HG02938 (cell line): ENCODE measurements around the gene ARHGEF39.
"Not testable (repeated sequence)": the region's sequence is repeated elsewhere in the genome, so short reads cannot be mapped to it uniquely, and the experiment has no call there.

Source experiments
- ATAC-seq: cut with Tn5 transposase; IDR thresholded peaks from one replicate; pipeline ENCODE4 v1.9.1; 2021; ENCODE audit warnings: mild to moderate bottlenecking, moderate library complexity; ENCODE audit not compliant: unreplicated experiment

The ARHGEF39 gene

DNA sequence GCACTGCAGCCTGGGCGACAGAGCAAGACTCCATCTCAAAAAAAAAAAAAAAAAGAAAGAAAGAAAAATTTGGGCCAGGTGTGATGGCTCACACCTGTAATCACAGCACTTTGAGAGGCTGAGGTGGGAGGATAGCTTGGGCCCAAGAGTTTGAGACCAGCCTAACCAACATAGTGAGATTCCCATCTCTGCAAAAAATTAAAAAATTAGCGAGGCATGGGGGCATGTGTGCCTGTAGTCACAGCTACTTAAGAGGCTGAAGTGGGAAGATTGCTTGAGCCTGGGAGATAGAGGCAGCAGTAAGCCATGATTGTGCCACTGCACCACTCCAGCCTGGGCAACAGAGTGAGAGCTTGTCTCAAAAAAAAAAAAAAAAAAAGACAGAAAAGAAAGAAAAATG lies 11.4 kb downstream of the ARHGEF39 start:
- ATAC-seq = no peak

DNA sequence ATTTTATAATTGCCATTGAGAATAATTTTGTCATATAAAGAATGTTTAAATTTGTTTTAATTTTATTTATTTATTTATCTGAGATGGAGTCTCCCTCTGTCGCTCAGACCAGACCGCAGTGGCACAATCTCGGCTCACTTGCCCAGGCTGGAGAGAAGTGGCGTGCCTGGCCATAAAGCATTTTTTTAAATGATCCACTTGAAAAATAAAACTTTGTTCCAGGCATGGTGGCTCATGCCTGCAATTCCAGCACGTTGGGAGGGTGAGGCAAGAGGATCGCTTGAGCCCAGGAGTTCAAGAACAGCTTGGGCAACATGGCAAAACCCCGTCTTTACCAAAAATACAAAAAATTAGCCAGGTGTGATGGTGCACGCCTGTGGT lies 12.2 kb downstream of the ARHGEF39 start:
- no peak for ATAC-seq

DNA sequence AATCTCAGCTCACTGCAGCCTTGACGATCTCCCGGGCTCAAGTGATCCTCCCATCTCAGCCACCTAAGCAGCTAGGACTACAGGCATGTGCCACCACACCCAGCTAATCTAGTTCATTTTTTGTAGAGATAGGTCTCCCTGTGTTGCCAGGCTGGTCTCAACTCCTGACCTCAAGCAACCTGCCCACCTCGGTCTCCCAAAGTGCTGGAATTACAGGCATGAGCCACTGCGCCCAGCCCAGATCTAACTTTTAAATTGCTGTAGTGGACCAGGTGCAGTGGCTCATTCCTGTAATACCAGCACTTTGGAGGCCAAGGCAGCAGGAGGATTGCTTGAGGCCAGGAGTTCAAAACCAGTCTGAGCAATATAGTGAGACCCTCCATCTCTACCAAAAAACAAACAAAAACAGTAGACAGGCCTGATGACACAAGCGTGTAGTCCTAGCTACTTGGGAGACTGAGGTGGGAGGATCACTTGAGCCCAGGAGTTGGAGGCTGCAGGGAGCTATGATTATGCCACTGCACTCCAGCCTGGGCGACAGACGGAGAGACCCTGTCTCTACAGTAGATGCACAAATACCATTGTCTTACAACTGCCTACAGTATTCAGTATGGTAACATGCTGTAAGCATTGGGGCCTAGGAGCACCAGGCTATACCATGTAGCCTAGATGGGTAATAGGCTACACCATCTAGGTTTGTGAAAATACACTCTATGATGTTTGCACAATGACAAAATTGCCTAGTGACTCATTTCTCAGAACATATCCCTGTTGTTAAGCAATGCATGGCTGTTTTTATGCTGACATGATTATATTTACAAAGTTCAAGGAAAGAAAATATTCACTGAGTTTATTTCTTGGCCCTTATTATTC lies 12.8 kb downstream of the ARHGEF39 start:
- ATAC-seq = no peak

DNA sequence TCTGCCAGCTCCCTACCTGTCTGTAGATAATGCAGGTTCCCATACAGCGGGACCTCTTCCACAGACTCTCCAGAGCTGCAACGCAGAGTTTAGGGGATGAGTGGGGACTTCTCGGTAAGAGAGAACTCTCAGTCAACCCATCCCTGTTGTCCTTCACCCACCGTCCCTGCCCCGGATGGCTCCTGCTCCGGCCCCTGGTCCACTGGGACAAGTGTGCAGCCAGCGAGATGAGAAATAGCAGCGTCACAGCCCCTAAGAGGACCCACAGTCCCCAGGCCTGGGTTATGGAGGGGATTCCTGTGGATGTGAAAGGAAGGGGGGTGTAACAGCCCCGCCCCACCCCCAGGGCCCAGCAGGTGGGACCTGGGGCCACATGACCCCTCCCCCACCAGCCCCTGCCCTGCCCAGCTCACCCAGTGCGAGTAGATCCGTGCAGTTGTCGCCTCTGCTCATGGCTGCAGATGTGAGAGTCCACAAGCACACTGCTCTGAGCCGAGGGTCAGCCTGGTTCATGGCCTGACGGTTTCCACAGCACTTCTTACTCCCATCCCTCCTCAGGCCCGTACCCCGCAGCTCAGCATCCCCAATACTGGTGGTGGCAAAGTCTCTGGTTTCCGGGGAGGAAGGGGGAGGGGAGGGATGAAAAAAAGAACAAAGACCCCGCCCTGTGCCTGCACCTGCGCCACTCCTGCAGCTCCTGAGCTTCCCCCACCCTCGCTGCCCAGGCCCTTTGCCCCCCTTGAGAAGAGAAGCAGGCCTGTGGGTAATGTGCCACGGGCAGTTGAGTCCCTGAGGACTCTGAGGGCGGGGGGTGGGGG lies 14.4 kb downstream of the ARHGEF39 start, which contains the start of gene SIT1:
Gene SIT1 (minus strand): TSS at position 591 of the 818 bp plus-strand sequence. CDS start 78 bp downstream, at position 513.
- ATAC-seq = no peak

DNA sequence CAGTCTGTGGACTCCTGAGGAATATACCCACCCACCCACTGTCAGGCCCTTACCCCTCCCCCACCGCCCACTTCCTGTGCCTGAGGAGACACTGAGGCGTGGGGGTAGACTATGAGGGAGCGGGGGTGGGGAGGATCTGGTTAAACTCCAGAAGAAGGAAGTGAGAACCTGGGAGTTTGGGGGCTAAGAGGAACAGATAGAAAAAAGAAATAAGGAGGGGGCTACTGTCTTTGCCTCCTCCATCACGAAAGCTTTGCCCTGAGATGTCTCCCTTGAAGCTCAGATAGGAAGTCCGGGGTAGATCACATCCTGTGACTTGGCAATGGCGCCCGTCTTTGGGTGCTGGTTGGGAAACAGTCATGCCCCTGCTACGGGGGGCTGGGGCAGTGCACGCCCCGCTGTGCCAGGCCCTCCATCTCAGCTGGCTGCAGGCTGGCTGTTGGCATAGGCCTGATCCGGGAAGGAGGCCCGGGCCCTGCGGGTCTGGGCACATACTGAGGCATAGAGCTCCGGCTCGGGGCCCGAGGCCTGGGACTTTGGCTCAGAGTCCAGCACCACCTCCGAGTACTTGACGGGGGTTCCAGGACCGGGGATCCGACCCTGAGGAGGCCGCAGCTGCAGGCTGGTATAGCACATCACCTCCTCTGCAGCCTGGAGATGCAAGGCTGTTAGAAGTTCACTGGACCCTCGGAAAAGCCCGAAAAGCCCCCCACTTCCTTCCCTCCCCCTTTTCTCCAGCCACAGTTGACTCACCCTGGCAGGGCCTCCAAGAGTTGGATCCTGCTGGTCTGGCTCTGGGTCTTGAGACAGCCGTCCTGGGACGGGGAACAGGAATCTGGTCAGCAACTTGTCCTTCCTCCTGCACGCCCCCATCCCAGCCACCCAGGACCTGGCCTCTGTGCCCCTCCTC lies 15.3 kb downstream of the ARHGEF39 start:
- ATAC-seq = no peak

DNA sequence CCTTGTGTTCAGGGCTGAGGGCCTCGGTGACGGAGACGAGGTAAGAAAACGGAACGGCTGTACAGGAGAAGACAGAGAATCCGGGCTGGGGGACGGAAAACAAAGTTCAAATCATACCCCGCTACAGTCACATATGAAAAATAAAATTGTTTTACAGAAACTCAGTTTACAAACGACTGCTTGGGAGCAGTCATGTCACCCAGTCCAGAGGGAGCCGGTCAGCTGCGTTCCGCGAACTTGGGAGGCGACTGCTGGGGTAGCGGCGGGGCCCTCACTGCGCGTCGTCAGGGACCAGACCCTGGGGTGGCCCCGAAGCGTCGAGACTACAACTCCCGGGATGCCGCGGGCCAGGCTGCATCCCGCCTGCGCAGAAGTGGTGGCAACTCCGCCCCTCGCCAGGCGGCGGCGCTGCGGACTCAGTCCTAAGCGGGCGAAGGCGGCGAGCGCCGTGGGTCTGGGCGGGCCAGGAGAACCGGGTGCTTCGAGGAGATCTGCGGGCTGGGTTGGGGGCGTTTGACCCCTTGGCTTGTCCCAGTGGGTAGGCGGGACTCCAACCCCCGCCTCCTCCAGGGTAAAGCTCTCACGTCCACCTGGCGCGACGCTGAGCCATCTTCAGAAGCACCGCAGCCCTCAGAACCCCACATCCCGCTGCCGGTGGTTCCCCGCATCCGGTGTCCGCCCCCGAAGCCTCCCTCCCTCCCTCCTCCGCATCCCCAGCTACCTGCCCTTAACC lies 18.3 kb downstream of the ARHGEF39 start:
- ATAC-seq = peak; percentile 78

DNA sequence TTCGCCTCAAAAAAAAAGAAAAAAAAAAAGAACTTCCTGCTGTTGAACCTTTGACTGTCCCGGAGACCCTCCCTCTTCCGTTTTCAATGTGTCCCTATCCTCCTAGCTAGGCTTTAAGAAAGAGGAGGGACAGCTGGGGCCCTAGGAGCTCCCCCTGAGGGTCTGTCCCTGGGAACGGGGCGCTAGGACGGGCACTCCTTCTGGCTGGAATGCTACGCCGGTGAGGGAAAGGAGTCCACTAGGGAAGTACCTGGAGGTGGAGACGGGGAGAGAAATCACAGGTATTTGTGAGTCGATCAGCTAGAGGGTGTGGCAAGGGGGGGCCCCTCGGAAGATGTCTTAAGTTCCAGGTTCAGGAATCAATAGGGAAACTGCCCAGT lies 18.9 kb downstream of the ARHGEF39 start:
- no peak for ATAC-seq

DNA sequence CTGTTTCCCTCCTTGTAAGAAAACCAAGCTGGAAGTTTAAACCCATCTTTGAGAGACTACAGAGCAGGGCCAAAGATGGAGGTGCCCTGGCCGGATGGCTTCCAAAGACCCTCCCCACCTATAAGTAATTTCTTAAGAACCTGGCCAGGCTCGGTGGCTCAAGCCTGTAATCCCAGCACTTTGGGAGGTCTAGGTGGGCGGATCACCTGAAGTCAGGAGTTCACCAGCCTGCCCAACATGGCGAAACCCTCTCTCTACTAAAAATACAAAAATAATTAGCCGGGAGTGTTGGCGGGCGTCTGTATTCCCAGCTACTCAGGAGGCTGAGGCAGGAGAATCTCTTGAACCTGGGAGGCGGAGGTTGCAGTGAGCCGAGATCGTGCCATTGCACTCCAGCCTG lies 19.3 kb downstream of the ARHGEF39 start:
- ATAC-seq = not testable (repeated sequence)

DNA sequence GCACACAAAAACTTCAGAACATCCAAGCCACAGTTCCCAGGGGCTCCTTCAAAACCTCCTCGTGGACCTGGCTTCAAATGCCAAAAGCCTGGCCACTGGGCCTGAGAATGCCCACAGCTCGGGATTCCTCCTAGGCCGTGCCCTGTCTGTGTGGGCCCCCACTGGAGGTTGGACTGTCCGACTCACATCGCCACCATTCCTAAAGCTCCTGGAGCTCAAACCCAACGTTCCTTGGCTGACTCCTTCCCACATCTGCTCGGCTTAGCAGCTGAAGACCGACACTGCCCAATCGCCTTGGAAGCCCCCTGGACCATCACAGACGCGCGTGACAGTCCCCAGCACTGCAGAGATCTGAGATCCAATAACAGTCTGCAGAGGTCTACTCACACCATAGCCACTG lies 21.9 kb downstream of the ARHGEF39 start:
- ATAC-seq = no peak

DNA sequence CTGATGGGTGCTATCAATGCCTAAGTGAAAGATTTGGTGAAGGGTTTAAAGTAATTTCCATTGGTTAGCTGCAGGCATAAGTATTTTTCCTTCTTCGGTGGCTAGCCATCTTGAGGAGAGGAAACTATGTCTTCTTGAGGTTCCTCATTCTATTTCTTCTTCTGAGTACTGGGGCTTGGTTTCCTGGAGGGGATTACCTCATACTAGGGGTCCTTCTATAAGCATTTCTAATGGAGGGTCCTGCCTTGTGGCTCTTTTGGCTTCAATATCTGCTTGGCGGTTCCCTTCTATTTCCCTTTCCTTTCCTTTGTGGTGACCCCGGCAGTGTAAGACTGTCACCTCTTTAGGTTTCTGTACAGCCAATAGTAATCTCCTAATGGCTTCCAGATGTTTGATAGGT lies 23.5 kb downstream of the ARHGEF39 start:
- not testable (repeated sequence) for ATAC-seq

DNA sequence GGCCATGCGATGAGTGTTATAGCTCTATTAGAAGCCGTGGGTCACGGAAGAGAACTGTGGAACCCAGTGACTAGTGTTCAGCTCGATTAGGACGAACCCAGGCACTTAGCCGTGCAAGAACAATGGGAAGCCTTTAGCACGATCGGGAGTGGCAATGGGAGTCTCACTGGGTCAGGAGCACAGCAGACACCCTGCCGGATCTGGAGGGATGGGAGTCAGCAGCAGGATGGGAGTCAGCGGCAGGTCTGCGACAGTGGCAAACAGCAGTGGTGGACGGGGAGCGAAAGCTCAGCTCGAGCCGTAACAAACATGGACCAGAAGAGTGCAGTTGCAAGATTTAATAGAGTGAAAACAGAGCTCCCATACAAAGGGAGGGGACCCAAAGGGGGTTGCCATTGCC lies 24.6 kb downstream of the ARHGEF39 start:
- ATAC-seq = not testable (repeated sequence)

DNA sequence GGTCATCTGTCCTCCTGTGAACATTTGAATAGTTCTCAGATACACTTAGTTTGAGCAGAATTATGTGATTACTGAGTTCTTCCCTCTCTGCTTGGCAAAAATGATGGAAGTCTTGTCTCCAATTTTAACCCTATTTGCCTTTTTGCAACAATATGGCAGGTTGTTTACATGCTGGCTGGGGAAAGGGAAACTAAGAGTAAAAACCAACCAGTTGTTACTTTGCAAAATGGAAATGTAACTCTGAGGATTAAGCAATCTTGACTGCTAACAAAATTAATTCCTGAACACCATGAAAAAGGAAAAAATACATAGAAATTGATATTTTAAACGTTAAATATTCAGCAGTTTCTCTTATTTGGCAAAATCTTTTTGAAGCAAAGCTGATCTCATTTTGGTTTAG lies 25.4 kb downstream of the ARHGEF39 start:
- no peak for ATAC-seq

DNA sequence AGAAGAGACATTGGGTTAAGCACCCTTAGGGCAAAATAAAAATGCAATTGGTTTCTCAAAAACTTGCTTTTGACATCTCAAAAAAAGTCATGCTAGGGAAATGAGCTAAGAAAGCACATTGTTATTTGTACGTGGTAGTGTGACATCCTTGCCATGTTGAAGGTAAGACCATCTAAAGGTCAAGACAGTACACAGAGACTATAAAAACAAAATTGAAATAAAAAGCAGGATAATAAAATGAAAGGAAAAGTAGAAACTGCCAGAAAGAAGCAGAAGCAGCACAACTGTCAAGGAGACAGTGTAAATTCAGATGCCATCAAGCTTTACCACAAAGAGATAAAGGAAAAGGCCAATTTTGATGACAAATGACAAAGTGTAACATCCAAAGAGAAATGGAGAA lies 25.8 kb downstream of the ARHGEF39 start:
- not testable (repeated sequence) for ATAC-seq

DNA sequence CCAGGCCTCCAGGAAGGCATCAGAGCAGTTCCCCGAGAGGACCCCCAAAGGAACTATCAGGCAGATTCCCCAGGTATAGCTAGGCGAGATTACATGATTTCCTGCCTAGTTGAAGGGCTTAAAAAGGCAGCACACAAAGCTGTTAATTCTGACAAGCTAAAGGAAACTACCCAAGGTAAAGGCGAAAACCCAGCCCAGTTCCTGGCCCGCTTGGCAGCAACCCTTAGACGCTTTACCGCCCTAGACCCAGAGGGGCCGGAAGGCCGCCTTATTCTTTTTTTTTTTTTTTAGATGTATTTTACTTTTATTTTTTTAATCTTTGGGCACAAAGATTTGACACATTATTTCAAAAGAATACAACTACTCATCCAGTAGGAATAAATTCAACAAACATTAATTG lies 26.2 kb downstream of the ARHGEF39 start:
- not testable (repeated sequence) for ATAC-seq

DNA sequence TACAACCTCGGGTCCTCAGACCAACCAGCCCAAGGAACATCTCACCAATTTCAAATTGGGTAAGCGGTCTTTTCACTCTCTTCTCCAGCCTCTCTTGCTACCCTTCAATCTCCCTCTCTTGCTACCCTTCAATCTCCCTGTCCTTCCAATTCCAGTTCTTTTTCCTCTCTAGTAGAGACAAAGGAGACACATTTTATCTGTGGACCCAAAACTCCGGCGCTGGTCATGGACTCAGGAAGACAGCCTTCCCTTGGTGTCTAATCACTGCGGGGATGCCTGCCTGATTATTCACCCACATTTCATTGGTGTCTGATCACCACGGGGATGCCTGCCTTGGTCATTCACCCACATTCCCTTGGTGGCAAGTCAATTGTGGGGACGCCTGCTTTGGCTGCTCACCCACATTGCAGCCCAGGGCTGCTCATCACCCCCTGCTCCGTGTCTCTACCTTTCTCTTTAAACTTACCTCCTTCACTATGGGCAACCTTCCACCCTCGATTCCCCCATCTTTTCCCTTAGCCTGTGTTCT lies 27.5 kb downstream of the ARHGEF39 start:
- ATAC-seq = not testable (repeated sequence)

DNA sequence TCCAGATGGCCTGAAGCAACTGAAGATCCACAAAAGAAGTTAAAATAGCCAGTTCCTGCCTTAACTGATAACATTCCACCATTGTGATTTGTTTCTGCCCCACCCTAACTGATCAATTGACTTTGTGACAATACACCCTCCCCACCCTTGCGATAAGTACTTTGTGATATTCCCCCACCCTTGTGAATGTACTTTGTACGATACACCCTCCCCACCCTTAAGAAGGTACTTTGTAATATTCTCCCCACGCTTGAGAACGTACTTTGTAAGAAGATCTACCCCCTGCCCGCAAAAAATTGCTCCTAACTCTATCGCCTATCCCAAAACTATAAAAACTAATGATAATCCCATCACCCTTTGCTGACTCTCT lies 28.1 kb downstream of the ARHGEF39 start:
- ATAC-seq = not testable (repeated sequence)

DNA sequence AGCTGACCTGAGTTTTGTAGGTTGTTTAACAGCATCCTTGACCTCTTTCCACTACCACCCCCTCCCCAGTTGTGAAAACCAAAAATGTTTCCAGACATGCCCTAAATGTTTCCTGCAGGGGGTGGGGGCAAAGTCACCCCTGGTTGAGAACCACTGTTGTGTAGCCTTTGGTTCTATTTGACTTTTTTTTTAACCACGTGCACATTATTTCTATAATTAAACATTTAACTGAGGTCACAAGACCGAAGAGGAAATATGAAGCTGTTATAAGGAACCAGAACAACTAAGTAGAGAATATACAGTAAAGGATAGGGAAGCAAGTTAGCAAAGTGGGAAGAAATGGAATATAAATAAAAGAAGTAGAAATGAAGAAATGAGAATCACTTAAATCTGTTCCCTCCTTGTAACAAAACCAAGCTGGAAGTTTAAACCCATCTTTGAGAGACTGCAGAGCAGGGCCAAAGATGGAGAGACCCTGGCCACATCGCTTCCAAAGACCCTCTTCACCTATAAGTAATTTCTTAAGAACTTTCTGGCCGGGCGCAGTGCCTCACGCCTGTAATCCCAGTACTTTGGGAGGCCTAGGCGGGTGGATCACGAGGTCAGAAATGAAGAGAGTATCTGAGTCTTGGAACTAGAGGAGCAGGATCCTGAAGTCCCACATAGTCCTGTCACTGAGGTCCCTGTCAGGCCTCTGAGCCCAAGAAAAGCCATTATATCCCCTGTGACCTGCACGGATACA lies 28.7 kb downstream of the ARHGEF39 start:
- ATAC-seq = no peak

DNA sequence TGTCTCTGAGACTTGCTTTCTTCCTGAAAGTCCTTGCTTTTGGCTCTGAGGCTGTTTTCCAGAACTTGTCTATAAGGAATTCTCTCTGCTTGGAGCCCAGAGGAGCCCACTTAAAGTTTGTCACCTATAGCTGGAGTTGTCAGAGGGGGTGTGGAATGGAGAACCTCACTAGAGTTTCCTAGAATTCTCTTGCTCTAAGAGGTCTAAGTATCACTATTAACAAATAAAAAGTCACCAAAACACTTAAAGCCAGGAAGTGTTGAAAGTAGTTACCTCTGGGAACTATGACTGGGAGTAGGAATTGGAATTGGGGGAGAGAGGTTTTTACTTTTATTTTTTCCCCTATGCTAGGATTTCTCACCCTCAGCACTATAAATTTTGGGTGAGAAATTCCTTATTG lies 29.3 kb downstream of the ARHGEF39 start:
- ATAC-seq = no peak

DNA sequence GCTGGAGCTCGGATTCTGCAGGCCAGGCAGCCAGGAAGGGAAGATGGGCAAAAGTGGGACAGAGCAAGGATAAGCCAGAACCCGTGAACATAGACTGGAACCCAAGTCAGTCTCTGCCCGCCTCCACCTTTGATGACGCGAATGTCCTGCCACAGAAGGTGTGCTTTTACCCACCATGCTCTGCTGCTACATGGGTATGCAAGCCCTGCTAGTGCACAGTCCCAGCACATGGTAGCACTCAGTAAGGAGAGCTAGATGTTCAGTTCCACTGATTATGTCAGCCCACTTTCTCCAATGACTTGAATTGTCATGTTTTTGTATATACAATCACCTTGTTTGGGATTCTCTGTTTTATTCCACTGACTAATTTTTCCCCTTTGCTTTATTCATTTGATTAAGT lies 35.4 kb downstream of the ARHGEF39 start:
- ATAC-seq = no peak
